Vagina (tissue), 2 donors: ENCODE measurements around the gene KIF3C. TPM values are rescaled to one million over a fixed set of nuclear protein-coding genes. Genes with fewer than 3 reads are reported as not detected.

Source experiments
- DNase-seq, 2 donors: peaks; one replicate each; pipeline ENCODE4 v3.0.0-alpha.2; 2017; ENCODE audit errors: extremely low spot score in 2 of 2
- H3K27ac ChIP-seq: fragments of 200-600 bp; sonication (generic); one replicate; pipeline ENCODE4 v1.5.1; 2019
- H3K27me3 ChIP-seq: fragments of 200-600 bp; sonication (generic); one replicate; pipeline ENCODE4 v1.5.1; 2019
- H3K36me3 ChIP-seq, 2 donors: fragments of 200-600 bp; sonication (generic); one replicate each; pipeline ENCODE4 v1.5.1; 2017 to 2019
- H3K4me1 ChIP-seq: fragments of 200-600 bp; sonication (generic); one replicate; pipeline ENCODE4 v1.5.1; 2019
- H3K4me3 ChIP-seq, 2 donors: fragments of 200-600 bp; sonication (generic); 1 replicate in 1 of 2; 2 replicates in 1 of 2; pipeline ENCODE4 v1.5.1; 2016 to 2019
- H3K9me3 ChIP-seq: fragments of 200-600 bp; sonication (generic); one replicate; pipeline ENCODE4 v1.5.1; 2019
- POLR2A ChIP-seq, 2 donors: fragments of 450-650 bp; IDR thresholded peaks; one replicate each; pipeline ENCODE4 v1.6.1; 2017; ENCODE audit warnings: antibody characterized with exemption in 2 of 2, mild to moderate bottlenecking in 2 of 2, moderate library complexity in 2 of 2
- POLR2AphosphoS5 ChIP-seq, 2 donors: sonication (generic); formaldehyde crosslinking; IDR thresholded peaks; one replicate each; pipeline ENCODE4 v1.9.0; 2017; ENCODE audit warnings: antibody characterized with exemption in 2 of 2, mild to moderate bottlenecking in 2 of 2, low read depth in 1 of 2; ENCODE audit not compliant: insufficient read depth in 1 of 2
- intact Hi-C: fragments of 100-400 bp; cut with DNase I; formaldehyde crosslinking; loops from one replicate; pipeline ENCODE4 v1.15.1; 2023
- total RNA-seq: library from RNA; depleted of rRNA; stranded (reverse); fragments of >200 nt; gene quantifications from one replicate; pipeline ENCODE4 v1.2.3, GENCODE V29; 2016
- TF ChIP-seq, protein P1 (sequence below), 3 experiments: fragments of 450-650 bp in 2 of 3; fragments of 200-600 bp in 1 of 3; sonication (generic) in 1 of 3; IDR thresholded peaks; one replicate each; pipeline ENCODE4 v1.5.1; 2017 to 2019; ENCODE audit warnings: antibody characterized with exemption in 3 of 3, mild to moderate bottlenecking in 2 of 3, moderate library complexity in 2 of 3

Gene KIF3C
- total RNA-seq, 1 donor from 2014 or later: 9.3 TPM

DNA sequence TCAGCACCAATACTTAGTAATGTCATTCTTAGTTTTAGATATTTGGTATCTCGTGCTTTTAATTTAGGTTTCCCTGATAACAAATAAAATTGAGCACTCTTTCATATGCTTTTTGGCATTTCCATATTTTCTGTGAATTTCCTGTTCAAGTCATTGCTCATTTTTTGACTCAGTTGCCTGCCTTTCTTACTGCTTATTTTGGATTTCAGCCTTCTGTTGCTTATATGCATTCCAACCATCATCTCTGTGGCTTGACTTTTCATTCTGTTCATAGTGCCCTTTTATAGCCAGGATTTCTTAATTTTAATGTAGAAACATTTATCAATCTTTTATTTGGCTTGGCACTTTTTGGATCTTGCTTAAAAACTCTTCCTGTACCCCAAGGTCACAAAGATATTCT lies 14.5 kb upstream of the KIF3C start:
- peaks cover 25% of the 10 kb centered on the region for H3K4me1 ChIP-seq
- H3K27ac ChIP-seq: no peak overlapping the region
- H3K9me3 ChIP-seq: no peaks in the 10 kb centered on the region
- no peak overlapping the region for H3K4me3 ChIP-seq
- no peaks in the 10 kb centered on the region for H3K27me3 ChIP-seq
- intact Hi-C loops: no loop called here
- TF ChIP-seq POLR2A (IDR thresholded peaks at IDR 0.05): no peak
- TF ChIP-seq, protein P1, sequence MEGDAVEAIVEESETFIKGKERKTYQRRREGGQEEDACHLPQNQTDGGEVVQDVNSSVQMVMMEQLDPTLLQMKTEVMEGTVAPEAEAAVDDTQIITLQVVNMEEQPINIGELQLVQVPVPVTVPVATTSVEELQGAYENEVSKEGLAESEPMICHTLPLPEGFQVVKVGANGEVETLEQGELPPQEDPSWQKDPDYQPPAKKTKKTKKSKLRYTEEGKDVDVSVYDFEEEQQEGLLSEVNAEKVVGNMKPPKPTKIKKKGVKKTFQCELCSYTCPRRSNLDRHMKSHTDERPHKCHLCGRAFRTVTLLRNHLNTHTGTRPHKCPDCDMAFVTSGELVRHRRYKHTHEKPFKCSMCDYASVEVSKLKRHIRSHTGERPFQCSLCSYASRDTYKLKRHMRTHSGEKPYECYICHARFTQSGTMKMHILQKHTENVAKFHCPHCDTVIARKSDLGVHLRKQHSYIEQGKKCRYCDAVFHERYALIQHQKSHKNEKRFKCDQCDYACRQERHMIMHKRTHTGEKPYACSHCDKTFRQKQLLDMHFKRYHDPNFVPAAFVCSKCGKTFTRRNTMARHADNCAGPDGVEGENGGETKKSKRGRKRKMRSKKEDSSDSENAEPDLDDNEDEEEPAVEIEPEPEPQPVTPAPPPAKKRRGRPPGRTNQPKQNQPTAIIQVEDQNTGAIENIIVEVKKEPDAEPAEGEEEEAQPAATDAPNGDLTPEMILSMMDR (IDR thresholded peaks at IDR 0.05): no peak
- no peak for TF ChIP-seq POLR2AphosphoS5 (IDR thresholded peaks at IDR 0.05; ENCODE audit: insufficient read depth in 1 of 2, low read depth in 1 of 2)
- no peaks in the 10 kb centered on the region for H3K36me3 ChIP-seq
- no peak for DNase-seq

DNA sequence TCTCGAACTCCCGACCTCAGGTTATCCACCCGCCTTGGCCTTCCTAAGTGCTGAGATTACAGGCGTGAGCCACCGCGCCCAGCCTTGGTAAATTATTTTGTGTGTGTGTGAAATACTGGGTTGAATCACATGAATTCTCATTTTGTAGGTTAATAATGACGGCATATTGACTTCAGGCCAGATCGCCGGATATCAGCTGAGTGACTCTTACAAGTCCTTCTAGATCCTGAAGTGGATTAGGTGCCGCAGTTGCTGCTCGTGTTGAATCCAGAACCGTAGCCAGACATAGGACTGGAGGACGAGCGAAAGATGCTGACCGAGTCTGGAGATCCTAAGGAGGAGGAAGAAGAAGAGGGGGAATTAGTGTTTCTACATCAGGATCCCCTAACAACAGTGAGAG lies 12.2 kb upstream of the KIF3C start:
- H3K27me3 ChIP-seq: no peaks in the 10 kb centered on the region
- H3K36me3 ChIP-seq: no peaks in the 10 kb centered on the region
- no peak overlapping the region for H3K27ac ChIP-seq
- H3K4me3 ChIP-seq: no peak overlapping the region
- no peak for DNase-seq
- H3K4me1 ChIP-seq: peaks cover 7% of the 10 kb centered on the region
- intact Hi-C loops: no loop called here
- H3K9me3 ChIP-seq: no peaks in the 10 kb centered on the region
- no peak for TF ChIP-seq POLR2A (IDR thresholded peaks at IDR 0.05)

DNA sequence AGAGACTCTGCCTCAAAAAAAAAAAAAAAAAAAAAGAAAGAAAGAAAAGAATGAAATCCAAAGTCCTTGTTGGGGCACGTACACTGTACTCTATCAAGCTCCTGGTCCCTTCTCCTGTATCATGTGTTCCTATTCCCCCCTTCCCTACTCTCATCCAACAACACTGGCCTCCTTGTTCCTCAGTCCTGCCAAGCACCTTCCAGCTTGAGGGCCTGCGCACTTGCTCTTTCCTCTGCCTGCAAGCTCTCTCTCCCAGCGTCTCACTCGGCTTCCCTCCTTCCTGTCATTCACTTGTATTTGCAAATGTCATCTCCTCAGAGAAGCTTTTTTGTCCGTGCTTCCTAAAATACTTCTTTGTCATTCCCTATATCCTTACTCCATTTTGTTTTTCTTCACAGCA lies 10.8 kb upstream of the KIF3C start:
- Histone ChIP-seq H3K4me1 (peaks cover 7% of the 10 kb centered on the region), H3K36me3 (no peaks in the 10 kb centered on the region), H3K27me3 (no peaks in the 10 kb centered on the region), H3K9me3 (no peaks in the 10 kb centered on the region), H3K27ac (no peak overlapping the region), H3K4me3 (no peak overlapping the region)
- TF ChIP-seq POLR2AphosphoS5 (IDR thresholded peaks at IDR 0.05; ENCODE audit: insufficient read depth in 1 of 2, low read depth in 1 of 2) (no peak), POLR2A (IDR thresholded peaks at IDR 0.05) (no peak)
- TF ChIP-seq, protein P1 (IDR thresholded peaks at IDR 0.05): no peak
- no peak for DNase-seq
- intact Hi-C loops: no loop called here

DNA sequence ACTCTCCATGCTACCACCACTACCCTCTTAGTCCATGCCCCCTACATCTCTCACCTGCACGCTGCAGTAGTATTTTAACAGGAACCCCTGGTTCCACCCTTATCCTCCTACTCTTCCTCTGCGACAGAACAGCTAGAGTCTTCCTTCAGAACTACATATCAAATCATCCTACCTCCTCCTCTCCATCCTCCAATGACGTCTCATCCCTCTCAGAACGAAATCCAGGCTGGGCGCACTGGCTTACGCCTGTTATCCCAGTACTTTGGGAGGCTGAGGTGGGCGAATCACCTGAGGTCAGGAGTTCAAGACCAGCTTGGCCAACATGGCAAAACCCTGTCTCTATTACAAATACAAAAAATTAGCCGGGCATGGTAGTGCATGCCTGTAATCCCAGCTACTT lies 10.3 kb upstream of the KIF3C start:
- H3K9me3 ChIP-seq: no peaks in the 10 kb centered on the region
- H3K27me3 ChIP-seq: no peaks in the 10 kb centered on the region
- no peak overlapping the region for H3K27ac ChIP-seq
- intact Hi-C loops: no loop called here
- peaks cover 7% of the 10 kb centered on the region for H3K4me1 ChIP-seq
- H3K4me3 ChIP-seq: no peak overlapping the region
- no peaks in the 10 kb centered on the region for H3K36me3 ChIP-seq
- TF ChIP-seq POLR2AphosphoS5 (IDR thresholded peaks at IDR 0.05; ENCODE audit: insufficient read depth in 1 of 2, low read depth in 1 of 2) (no peak), POLR2A (IDR thresholded peaks at IDR 0.05) (no peak)
- TF ChIP-seq, protein P1 (IDR thresholded peaks at IDR 0.05): no peak
- no peak for DNase-seq

DNA sequence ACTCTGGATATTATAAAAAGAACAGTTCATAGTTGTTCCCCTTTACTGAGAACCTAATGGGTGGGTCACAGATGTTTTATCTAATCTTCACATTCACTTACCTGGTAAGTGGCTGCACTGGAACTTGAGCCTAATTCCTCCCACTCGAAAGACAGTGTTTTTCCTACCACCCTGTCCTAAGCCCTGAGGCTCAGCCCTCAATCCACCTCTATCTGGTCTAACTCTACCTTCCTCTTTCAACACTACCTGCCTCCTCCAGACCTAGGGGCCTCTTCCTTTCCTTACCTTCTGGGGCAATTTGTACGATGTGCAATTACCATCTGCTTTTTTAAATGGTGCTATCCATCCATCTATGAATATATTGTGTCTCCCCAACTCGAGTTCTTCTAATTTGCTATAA lies 9.7 kb upstream of the KIF3C start:
- Histone ChIP-seq H3K27ac (no peak overlapping the region), H3K9me3 (no peaks in the 10 kb centered on the region), H3K36me3 (no peaks in the 10 kb centered on the region), H3K4me3 (no peak overlapping the region), H3K4me1 (peaks cover 7% of the 10 kb centered on the region), H3K27me3 (no peaks in the 10 kb centered on the region)
- intact Hi-C loops: no loop called here
- DNase-seq: no peak
- TF ChIP-seq, protein P1 (IDR thresholded peaks at IDR 0.05): no peak

DNA sequence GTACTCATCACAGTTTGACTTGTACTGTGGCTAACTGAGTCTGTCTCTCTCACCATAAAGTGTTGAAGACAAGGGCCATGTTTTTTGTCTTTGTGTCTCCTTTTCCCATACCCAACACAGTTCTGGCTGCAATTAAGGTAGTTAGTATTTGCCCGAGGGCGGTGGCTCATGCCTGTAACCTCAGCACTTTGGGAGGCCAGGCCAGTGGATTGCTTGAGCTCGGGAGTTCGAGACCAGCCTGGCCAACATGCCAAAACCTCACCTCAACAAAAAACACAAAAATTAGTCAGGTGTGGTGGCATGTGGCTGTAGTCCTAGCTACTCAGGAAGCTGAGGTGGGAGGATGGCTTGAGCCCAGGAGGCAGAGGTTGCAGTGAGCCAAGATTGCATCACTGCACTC lies 6.9 kb upstream of the KIF3C start:
- TF ChIP-seq, protein P1 (IDR thresholded peaks at IDR 0.05): no peak
- TF ChIP-seq POLR2A (IDR thresholded peaks at IDR 0.05) (no peak), POLR2AphosphoS5 (IDR thresholded peaks at IDR 0.05; ENCODE audit: insufficient read depth in 1 of 2, low read depth in 1 of 2) (no peak)
- intact Hi-C loops: no loop called here
- no peak overlapping the region for H3K4me3 ChIP-seq
- DNase-seq: no peak
- H3K36me3 ChIP-seq: no peaks in the 10 kb centered on the region
- H3K27ac ChIP-seq: no peak overlapping the region
- H3K9me3 ChIP-seq: no peaks in the 10 kb centered on the region
- H3K27me3 ChIP-seq: no peaks in the 10 kb centered on the region
- peaks cover 7% of the 10 kb centered on the region for H3K4me1 ChIP-seq
